Measurements from ENCODE around the gene TMEM202. TPM values are rescaled to one million over a fixed set of nuclear protein-coding genes. Genes with fewer than 3 reads are reported as not detected.
"Not testable (repeated sequence)": the region's sequence is repeated elsewhere in the genome, so short reads cannot be mapped to it uniquely, and the experiment has no call there.

TMEM202 gene, protein sequence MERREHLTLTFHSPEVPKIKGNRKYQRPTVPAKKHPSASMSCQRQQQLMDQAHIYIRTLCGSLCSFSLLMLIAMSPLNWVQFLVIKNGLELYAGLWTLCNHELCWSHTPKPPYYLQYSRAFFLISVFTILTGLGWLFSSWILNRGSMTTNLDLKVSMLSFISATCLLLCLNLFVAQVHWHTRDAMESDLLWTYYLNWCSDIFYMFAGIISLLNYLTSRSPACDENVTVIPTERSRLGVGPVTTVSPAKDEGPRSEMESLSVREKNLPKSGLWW
- total RNA-seq: not detected

DNA sequence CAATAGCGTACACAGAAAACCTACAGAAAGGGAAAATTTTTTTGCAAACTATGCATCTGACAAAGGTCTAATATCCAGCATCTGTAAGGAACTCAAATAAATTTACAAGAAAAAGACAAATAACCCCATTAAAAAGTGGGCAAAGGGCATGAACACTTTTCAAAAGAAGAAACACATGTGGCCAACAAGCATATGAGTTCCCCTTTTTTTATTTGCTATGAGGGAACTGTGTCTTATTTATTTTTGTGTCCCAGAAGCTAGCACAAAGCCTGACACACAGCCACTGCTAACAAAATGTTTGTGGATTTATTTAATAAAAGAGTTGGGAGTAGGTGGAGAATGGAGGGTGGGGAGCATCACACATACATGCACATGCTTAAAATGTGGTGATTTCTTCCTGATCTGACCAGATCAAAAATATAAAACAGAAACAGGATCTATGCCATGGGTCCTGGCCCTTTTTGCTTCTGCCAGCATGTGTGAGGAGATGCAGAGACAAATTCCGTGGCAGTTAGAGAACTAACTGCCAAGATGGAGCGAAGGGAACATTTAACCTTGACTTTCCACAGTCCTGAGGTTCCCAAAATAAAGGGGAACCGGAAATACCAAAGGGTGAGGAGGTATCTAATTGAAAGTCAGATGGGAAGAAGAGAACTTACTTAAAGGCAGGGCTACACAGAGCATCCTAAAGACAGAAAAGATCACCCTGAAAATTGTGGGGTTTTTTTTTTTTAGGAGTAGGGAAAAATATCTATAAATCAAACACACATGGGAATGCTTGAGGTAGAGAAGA is at the start of gene TMEM202:
TMEM202 (plus strand) TSS at position 510 of the 793 bp plus-strand sequence; CDS start at position 532, 22 bp downstream.
- no peak for DNase-seq

DNA sequence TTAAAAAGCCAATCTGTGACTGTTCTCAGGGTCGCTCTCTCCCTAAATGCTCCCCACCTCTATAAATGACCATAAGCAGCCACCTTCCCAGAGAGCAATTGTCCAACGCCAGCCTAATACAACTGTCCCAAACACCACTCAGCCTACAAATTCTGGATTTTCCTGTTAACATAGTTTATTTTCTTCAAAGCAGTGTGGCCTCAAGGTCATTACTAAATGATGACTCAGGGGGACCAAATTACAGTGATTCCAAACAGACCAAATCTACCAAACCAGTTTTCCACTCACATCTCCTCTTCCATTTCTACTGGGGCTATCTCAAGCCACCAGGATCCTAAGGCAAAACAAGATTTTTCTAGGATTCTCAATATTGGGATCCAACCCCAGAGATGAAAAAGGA is 44.8 kb upstream of the TMEM202 start:
- DNase-seq: no peak

DNA sequence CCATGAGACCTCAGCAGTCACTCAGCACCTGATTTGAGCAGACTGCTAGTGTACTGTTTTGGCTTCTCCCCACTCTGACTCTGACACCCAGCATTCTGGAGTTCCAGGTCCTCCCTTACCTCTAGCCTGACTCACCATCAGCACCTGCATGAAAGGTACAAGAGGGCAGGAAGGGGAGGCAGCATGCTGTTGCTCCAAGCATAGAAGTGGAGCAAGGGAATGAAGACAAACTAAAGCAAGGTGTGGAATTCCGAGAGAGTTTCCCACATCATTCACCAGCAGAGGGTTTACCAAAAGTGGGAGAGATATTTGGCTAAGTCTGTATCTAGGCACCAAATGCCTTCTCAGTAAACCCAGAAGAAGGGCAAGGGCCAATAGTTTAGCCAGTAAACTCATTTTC is 43.6 kb upstream of the TMEM202 start:
- DNase-seq: no peak

DNA sequence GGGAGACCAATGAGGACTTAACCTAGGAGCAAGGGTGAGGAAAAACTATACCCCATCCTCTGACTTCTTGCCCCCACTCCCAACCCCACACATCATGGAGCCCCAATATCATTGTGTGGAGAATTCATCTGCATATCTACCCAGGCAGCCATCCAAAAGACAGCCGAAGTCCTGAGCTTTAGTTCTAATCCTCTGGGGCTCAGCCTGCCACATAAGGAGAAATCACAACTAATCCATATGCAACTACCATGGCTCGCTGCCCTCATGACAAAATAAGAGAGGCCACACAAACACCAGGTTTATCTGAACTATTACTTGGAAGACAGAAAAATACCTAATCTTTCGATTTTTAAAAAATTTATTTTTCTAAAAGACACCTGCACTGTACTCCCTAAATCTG is 40.0 kb upstream of the TMEM202 start:
- no peak for DNase-seq

DNA sequence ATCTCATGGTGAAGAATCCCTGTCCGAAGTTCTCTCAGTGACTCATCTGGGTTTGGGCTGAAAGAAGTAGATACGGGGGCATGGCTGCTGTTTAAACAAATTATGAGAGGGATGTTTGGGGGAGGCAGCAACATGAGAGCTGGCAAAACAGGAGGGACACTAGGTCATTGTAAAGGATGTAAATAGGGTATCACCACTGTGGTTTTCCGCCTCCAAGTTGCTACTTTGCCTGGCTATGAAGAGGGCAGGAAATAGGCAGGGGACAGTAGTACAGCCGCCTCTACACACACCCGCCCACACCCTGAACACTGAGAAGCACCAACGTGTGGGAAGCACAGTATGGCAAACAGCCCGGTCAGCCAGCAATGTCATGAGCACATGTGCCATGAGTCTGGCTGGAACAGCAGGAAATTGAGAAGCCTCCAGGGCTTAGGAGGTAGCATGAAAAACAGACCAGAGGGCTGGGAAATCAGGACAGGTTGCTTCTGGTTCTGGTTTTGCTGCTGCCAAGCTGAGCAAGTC is 39.4 kb upstream of the TMEM202 start:
- DNase-seq: peak; percentile 64

DNA sequence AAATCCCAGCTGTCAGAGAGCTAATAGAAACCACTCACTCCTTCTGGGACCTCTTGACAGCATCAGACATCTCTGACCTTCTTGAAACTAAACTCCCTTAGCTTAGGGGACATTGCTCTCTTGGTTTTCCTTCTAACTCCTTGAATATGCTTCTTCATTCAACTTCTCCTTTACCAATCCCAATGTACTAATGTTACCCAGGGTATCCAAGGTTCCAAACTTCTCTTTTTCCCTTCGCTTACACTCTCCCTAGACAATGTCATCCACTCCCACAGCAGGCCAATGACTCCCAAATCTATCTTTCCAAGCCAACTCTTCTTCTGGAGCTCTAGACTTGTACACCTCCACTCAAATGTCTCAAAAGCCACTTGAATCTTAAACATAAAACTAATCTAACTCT is 36.9 kb upstream of the TMEM202 start:
- DNase-seq: no peak

DNA sequence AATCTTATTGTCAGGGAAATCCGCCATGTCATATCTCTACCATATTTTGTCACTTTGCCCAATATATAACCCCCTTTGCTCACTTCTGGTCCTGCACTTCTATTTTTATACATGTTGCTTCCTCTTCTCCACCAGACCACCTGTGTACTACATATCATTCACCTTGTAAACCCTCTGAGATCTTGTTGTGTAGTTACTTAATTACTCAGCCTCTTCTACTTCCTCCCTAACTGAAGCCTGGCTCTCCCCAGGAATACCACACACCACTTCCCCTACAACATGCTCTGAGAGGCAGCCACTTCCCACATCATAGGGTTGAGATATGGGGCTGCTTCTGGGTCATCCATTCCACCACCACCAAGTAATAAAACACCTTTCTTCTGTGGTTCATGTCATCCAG is 32.3 kb upstream of the TMEM202 start:
- no peak for DNase-seq

DNA sequence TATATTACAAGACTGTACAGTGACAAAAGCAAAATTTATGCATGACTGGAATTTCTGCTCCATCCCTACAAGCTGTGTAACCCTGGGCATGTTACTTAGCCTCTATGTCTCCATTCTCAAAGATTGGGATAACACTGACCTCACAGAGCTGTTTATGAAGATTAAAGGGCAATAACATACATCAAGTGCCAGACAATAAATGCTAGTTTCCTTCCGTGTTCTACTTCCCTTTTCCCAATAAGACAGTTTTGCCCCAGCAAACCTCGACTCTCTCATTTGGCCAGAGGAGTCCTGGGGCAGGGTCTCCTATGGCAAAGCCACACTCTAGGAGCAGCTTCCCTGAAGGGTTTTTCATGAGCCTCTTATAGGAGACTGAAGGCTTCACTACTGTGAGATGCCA is 29.8 kb upstream of the TMEM202 start:
- DNase-seq: no peak

DNA sequence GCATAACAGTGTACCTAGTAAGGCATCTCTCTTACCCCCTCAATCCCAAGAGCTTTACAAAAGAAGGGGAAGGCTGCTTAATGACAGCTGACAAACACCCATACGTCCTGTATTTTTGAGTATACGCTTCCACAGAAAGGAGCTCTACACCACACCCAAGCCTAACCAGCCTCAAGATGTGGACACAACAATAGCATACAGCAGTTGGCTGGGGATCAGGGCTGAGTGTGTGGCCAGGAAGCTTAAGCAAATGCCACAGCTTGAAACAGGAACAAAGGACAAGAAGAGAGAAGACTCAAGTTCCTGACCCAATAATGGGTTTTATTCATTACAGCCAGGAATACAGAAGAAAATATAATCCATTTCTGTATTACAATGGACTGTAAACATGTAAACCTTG is 29.2 kb upstream of the TMEM202 start:
- DNase-seq: no peak

DNA sequence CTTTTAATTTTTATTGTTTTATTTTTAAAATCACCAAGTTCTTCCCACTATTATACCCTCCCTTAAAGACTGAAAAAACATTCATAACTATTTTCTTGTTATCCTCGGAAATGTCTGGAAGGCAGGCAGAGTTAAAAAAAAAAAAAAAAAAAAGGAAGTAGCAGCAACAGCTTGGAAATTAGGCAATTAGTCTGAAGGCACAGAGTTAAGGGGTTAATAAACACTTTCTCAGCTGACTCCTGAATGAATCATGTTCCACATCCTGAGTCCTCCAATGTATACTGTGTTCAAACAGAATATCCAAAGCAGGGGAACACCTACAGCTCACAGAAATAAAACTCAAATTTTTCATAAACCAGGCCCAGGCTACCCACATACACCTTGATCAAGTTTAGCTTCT is 28.1 kb upstream of the TMEM202 start:
- no peak for DNase-seq

DNA sequence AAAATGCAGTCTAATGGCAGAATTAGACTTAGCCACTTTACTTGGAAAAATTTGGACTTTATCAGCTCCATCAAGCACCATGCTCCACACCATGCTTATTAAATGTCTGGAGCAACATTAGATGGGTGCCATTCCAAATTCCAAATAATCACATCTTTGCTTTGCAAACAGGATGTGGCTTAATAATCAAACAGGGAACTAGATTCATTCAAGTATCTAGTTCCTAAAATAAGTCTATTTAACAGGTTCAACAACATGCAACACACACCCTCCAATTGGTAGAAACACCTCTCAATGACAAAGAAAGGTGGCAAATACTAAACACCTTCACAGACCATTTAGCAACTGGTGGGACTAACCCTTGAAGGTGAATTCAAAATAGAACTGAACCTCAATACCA is 25.7 kb upstream of the TMEM202 start:
- no peak for DNase-seq

DNA sequence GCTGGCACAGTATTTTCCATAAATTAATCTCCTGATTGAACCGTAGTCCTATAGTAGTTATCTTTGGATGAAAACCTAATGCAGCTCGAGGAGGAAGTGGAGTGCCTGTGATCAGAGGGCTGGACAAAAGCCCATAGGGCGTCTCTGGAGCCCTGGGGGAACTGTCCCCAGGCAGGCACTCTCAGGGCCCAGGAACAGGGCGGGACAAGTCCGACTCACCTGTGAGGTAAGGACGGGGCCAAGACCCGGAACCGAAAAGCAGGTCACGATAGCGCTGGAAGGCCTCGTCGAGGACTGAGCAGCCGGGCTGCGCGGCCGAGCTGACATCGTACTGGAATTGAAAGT is 22.6 kb upstream of the TMEM202 start:
- DNase-seq: no peak

DNA sequence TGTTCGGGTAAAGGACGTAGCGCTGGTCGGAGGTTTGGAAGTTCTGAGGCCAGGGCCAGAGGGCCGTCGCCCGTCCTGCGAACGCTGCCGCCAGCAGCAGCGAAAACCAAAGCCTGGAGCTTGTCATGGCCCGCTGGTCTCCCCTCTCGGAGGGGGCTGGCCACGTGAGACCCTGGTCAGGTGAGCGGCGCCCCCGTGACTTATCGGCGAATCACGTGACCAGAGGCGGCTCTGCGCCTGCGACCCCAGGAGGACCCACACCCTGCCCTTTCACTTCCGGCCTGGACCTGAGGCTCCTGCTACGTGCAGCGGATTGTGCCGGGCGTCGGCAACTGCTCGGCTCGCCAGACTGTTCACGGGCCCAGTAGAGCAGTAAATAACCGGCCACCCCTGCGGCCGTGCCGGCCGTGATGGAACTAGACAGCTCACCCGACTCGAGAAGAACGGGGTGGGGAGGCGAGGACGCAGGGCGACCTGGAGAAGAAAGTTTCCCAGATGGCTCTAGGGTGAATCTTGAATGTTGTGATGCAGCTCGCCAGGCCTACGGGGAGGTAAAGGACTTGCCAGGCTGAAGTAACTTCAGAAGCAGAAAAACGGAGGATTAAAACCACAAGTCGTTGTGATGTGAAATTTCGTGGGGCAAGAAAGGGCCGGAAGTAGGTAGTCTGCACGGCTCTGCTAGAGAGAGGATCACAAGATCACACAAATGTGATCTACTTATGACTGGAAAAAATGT is 22.1 kb upstream of the TMEM202 start, which contains the start of gene HEXA:
HEXA (minus strand) TSS at position 169 of the 736 bp plus-strand sequence; CDS start at position 127, 42 bp downstream.
- peak; percentile 91 for DNase-seq

DNA sequence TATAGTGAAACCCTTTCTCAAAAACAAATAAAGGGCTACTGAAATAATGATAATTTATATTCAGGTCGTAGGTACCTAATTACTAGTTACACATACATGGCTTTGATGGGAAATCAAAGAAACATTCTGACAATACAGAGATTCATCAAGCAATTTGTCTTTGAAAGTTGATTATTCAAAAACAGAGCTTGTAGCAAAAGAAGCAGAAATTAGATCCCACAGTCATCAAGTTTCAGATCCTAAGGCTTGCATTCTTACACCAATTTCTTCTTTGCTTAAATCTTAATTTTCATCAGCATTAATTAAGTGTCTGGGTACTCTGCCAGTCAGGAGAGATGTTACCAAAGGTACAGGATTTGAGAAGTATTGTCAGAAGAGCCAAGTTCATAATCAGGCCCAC is 20.8 kb upstream of the TMEM202 start:
- DNase-seq: no peak

DNA sequence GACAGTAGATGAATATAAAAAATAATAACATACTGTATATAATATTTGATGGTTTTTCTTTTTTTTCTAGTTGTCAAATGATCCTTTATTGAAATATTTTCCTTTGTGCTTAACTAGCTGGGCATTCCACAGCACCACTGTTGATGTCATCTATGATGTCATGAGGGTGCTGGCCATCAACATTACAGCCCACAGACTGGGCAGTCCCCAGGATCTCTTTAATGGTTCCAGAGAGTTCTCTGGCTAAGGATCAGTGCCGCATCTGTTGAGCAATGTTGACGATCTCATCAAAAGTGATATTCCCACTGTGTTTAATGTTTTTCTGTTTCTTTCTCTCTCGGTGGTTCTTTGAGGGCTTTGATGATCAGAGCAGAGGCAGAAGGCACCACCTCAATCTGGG is 19.0 kb upstream of the TMEM202 start:
- not testable (repeated sequence) for DNase-seq

DNA sequence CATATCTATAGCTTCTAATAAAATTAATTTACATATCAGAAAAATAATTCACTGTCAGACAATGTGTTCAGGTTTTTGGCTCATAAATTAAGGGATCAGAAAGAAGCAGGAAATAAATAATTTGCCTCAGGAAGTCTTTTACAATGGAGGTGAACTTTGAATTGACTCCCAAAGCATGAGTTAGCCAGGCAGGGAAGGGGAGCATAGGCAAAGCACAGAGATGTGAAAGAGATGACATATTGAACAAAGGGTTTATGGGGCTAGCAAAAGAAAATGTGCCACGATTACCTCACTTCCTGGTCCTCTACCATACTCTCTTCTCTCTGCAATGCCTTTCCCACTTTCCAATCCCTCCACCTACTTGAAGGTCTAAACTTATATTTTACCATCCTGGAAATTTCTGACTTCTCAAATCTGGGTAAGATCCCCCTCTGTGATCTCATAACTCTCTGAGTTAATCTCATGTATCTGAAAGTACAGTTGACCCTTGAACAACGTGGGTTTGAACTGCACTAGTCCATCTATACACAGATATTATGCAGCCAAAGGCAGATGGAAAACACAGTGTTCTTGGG is 18.2 kb upstream of the TMEM202 start:
- no peak for DNase-seq

DNA sequence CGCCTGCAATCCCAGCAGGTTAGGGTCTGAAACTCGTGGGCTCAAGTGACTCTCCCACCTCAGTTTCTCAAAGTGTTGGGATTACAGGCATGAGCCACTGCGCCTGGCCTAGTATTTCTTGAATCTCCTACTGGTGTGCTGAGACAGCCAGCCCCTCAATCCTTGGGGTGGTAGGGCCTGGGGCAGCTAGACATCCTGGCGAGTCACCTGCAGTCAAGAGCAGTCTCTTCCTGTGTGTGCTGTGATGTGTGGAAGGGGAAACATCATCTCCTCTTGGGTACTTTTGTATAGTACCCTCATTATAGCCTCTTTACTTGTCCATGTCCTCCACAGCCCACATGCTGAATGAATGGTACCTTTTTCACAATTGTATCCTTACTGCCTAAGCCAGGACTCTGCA is 17.4 kb upstream of the TMEM202 start:
- DNase-seq: no peak

DNA sequence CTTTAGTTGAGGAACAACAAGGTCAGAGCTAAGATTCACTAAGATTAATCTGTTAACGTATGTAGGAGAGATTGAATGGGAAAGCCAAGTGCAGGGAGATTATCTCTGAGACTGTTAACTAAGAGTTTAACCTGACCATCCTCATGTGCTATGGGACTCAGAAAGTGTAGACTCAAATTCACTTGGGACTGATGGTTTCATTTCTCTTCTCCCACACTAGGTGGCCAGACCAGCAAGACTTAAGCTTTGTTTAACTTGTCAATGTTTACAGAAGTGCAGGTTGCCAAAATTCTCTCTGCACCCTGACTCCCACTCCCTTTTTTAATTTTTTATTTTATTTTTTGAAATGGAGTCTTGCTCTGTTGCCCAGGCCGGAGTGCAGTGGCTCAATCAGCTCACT is 16.0 kb upstream of the TMEM202 start:
- DNase-seq: no peak

DNA sequence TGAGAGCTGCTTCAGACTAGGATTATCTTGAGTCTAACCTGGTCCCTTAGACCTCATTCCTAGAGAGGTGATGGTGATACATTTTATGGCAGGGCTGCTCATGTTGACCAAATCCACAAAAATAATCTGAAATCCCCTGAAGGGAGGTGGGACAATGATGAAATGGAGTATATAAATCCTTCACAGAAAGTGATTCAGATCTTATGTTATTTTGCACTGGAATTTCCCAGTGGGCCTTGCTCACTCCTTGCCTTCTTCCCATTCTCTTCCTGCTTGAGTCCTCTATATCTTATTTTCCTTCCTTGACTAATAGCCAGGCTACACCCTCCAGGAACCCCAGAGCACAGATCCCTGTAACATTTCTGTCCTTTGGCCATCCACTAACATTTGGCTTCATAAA is 10.4 kb upstream of the TMEM202 start:
- no peak for DNase-seq

DNA sequence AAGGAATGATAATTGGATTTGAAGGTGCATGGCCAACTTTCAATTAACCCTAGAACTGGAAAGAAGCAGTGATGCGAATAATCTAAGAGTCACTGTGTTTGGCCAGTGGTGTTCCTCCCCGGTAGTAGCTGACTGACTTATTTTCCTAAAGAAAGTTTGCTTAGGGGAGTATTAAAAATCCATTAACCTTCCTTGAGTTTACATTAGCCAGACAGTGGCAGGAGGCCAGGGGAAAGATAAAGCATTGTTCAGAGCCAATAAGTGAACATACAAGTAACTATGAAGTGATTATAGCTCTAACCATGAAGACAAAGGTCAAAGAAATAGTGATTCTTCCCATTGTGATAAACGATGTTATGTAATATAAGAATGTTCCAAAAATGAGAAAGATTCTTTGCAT is 8.9 kb upstream of the TMEM202 start:
- DNase-seq: no peak

DNA sequence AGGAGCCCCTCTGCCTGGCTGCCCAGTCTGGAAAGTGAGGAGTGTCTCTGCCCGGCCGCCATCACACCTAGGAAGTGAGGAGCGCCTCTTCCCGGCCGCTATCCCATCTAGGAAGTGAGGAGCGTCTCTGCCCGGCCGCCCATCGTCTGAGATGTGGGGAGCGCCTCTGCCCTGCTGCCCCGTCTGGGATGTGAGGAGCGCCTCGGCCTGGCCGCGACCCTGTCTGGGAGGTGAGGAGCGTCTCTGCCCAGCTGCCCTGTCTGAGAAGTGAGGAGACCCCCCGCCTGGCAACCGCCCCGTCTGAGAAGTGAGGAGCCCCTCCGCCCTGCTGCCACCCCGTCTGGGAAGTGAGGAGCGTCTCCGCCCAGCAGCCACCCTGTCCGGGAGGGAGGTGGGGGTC is 1.8 kb upstream of the TMEM202 start:
- not testable (repeated sequence) for DNase-seq

DNA sequence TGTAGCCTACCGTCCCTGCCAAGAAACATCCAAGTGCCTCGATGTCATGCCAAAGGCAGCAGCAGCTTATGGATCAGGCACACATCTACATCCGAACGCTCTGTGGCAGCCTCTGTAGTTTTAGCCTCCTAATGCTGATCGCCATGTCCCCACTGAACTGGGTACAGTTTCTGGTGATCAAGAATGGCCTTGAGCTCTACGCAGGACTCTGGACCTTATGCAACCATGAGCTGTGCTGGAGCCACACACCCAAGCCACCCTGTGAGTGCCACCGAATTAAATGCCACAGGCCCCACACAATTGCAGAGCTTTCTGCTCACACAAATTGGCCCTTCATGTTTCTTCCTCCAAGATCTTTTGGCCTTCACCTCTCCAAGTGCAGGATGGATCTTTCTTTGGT is 543 bp downstream of the TMEM202 start:
- no peak for DNase-seq

DNA sequence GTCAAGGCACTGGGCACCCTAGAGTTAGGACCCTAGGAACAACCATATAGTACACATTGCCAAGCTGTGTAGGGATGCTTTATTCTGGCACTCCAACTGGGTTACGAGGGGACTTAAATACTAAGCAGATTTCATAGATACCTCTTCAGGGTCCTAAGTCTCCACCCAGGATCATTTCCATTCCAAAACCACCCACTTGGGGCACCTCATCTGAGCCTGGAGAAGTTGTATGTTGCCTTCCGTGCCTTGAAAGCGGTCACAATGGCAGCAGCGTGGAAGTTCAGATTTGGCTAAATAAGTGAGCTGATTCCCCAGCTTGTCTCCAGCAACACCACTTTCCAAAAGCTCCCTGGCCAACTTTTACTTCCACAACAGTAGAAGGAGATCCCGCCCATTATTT is 4.6 kb downstream of the TMEM202 start:
- DNase-seq: no peak

Measured in occipital lobe (tissue), 2 donors.